Adrenal gland (tissue), 12 donors: ENCODE measurements around the gene NINL. TPM values are rescaled to one million over a fixed set of nuclear protein-coding genes. Genes with fewer than 3 reads are reported as not detected.

Source experiments
- DNase-seq, 7 donors: peaks; one replicate each; pipeline ENCODE4 v3.0.0-alpha.2; 2019 to 2020
- H3K27ac ChIP-seq, 5 donors: fragments of 200-600 bp; sonication (generic) in 4 of 5; 1 replicate in 3 of 5; 2 replicates in 2 of 5; pipeline versions ENCODE4 v1.5.1 to v1.8.0; 2016 to 2020; ENCODE audit warnings: mild to moderate bottlenecking in 1 of 5
- H3K27me3 ChIP-seq: fragments of 200-600 bp; 2 replicates; pipeline ENCODE4 v1.8.0; 2021
- H3K36me3 ChIP-seq, 2 donors: fragments of 200-600 bp; replicated peaks in 1 of 2; 1 replicate in 1 of 2; 2 replicates in 1 of 2; pipeline versions ENCODE4 v1.5.1 to v1.8.0; 2018 to 2022
- H3K4me1 ChIP-seq, 2 donors: fragments of 200-600 bp; replicated peaks in 1 of 2; 1 replicate in 1 of 2; 2 replicates in 1 of 2; pipeline versions ENCODE4 v1.5.1 to v1.8.0; 2018 to 2021
- H3K4me3 ChIP-seq, 4 donors: fragments of 200-600 bp; sonication (generic) in 3 of 4; one replicate each; pipeline ENCODE4 v1.5.1; 2016 to 2018
- H3K9me3 ChIP-seq, 3 donors: fragments of 200-600 bp; sonication (generic) in 1 of 3; replicated peaks in 1 of 3; 1 replicate in 2 of 3; 2 replicates in 1 of 3; pipeline versions ENCODE4 v1.5.1 to v1.8.0; 2016 to 2021
- POLR2A ChIP-seq, 2 donors: fragments of 450-650 bp; IDR thresholded peaks; one replicate each; pipeline ENCODE4 v1.6.1; 2017; ENCODE audit warnings: antibody characterized with exemption in 2 of 2, mild to moderate bottlenecking in 2 of 2, moderate library complexity in 1 of 2
- WGBS, 4 donors: extraction: QIAGEN DNeasy Blood & Tissue Kit in 2 of 4; methylation state at CpG; one replicate each; pipeline versions ENCODE4 v1.1.5 to v1.1.7; 2013 to 2017; 5-methylcytosine and 5-hydroxymethylcytosine counted together
- intact Hi-C, 2 donors: fragments of 100-400 bp; cut with DNase I; formaldehyde crosslinking; loops; one replicate each; pipeline versions ENCODE4 v1.14.1 to v1.15.0; 2022 to 2023
- polyA plus RNA-seq, 3 donors: library from polyadenylated mRNA; stranded (reverse); fragments of 200-250 nt in 2 of 3; fragments of 350-450 nt in 1 of 3; fragmentation: Illumina TruSeq in 1 of 3; extraction: RNeasy Lipid Tissue Mini Kit (QIAGEN cat#74804) in 1 of 3; gene quantifications; one replicate each; pipeline ENCODE4 v1.2.3, GENCODE V29; 2013 to 2014
- total RNA-seq, 9 donors: library from RNA; depleted of rRNA in 4 of 9; stranded (reverse); fragments of >200 nt in 4 of 9; fragments of 120-200 nt in 1 of 9; fragmentation: NEBNext Ultra II Directional in 1 of 9; extraction: Animal tissue kit (Norgen Biotek cat#: 25700) in 1 of 9; gene quantifications; one replicate each; pipeline versions ENCODE4 v1.1.0 to v1.2.4, GENCODE V29; 2013 to 2023
- TF ChIP-seq, protein P1 (sequence below), 6 experiments: fragments of 450-650 bp in 4 of 6; fragments of 200-600 bp in 2 of 6; sonication (generic) in 1 of 6; IDR thresholded peaks; 1 replicate in 5 of 6; 2 replicates in 1 of 6; pipeline versions ENCODE4 v1.5.1 to v1.8.0; 2016 to 2021; ENCODE audit warnings: antibody characterized with exemption in 6 of 6, mild to moderate bottlenecking in 2 of 6, moderate library complexity in 1 of 6
- donor health status: healthy with polysubstance abuse.
- donor health status: Bipolar disorder and iron deficiency.
- donor health status: DM: yes; HTN: yes; CAD: no.
- donor health status: DM: no; HTN: no; CAD: no.
- donor health status: DM: no; HTN: no; CAD: no.
- donor health status: DM: yes; HTN: yes; CAD: no.

The NINL gene
- total and polyA plus RNA-seq, 12 donors = 10.0 to 30.9 (median 15.4) TPM

DNA sequence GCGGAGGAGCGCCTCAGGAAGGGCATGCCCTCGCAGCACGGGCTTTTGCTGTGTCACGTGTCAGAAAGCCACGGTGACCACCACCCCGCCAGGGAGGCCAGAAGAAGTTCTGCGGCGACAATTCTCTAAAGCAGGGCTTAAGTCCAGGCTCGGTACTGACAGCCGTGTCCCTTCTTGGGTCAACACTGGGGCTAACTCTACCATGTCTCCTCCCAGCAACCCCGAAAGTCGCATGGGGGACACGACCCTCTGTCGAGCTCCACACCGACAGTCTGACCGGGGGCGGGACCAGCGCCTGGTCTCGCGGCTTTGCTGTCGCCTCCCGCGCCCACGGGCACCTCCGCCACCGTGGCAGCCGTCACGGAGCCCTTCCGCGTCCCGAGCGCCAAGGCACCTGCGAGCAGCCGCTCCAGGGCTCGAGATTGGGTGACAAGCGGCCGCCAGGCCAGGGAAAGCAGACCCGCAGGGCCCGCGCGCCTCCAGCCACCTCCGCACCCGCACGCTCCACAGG lies 37.9 kb upstream of the NINL start:
- Histone ChIP-seq H3K27ac (peak overlapping the region; percentile 84 to 96 (median 94)), H3K4me1 (peaks cover 17 to 18% of the 10 kb centered on the region in 2 donors), H3K27me3 (no peaks in the 10 kb centered on the region), H3K9me3 (no peaks in the 10 kb centered on the region), H3K4me3 (peak overlapping the region; percentile 43 to 100 (median 87)), H3K36me3 (no peaks in the 10 kb centered on the region)
- DNase-seq = peak; percentile 51 to 70 (median 60)
- TF ChIP-seq POLR2A (IDR thresholded peaks at IDR 0.05) = no peak
- TF ChIP-seq, protein P1, sequence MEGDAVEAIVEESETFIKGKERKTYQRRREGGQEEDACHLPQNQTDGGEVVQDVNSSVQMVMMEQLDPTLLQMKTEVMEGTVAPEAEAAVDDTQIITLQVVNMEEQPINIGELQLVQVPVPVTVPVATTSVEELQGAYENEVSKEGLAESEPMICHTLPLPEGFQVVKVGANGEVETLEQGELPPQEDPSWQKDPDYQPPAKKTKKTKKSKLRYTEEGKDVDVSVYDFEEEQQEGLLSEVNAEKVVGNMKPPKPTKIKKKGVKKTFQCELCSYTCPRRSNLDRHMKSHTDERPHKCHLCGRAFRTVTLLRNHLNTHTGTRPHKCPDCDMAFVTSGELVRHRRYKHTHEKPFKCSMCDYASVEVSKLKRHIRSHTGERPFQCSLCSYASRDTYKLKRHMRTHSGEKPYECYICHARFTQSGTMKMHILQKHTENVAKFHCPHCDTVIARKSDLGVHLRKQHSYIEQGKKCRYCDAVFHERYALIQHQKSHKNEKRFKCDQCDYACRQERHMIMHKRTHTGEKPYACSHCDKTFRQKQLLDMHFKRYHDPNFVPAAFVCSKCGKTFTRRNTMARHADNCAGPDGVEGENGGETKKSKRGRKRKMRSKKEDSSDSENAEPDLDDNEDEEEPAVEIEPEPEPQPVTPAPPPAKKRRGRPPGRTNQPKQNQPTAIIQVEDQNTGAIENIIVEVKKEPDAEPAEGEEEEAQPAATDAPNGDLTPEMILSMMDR (IDR thresholded peaks at IDR 0.05) = no peak
- 0 to 2% (median 0%) methylated on average over 11 to 45 of the region's 45 CpGs for WGBS, 4 donors
- intact Hi-C loops = loop anchor here in 1 of 2 donors (10.0 kb wide), 2 partner anchors 72 to 78 kb away; partner anchors contain the start of gene ZNF337

DNA sequence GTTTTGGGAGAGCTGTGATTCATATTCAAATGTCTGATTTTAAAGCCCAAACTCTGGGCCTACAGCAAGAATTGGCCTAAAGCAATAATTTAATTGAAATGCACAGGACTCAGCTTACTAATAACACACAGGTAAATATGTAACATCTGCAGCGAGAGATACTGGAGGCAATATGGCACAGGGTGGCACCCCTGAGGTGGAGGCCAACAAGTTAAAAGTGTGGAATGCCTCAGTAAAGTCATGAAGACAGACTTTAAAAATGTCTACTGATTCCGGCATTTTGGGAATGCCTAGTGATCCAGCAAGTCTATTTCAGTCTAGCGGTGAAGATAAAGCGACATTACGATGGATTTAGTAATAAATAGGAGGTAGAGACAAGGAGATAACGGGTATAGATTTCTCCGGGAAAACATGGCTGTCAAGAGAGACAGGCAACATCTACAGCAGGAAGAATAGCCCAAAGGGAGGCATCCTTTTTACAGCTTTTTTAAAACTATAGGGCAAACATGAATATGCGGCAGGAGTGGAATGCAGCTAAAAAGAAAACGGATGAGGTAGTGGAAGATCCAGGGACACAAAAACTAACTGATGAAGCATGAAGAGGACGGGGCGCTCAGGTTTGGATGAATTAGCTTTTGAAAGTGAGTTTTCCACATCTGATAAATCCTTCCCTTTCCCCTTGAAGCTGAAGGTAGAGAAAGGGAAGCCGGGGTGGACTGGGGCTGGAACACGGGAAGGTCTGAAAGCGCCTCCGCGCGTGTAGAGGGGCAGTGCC lies 37.3 kb upstream of the NINL start:
- peak overlapping the region; percentile 84 to 96 (median 94) for H3K27ac ChIP-seq
- DNase-seq = no peak
- intact Hi-C loops = loop anchor here in 1 of 2 donors (10.0 kb wide), 2 partner anchors 72 to 78 kb away; partner anchors contain the start of gene ZNF337
- TF ChIP-seq POLR2A (IDR thresholded peaks at IDR 0.05) = no peak
- TF ChIP-seq, protein P1 (IDR thresholded peaks at IDR 0.05) = no peak
- no peaks in the 10 kb centered on the region for H3K9me3 ChIP-seq
- H3K27me3 ChIP-seq = no peaks in the 10 kb centered on the region
- peaks cover 17 to 18% of the 10 kb centered on the region in 2 donors for H3K4me1 ChIP-seq
- WGBS, 4 donors = 30 to 35% (median 33%) methylated on average over 17 of the region's 17 CpGs
- peak overlapping the region in 3 of 4 donors; percentile 43 to 100 (median 87) for H3K4me3 ChIP-seq
- no peaks in the 10 kb centered on the region for H3K36me3 ChIP-seq

DNA sequence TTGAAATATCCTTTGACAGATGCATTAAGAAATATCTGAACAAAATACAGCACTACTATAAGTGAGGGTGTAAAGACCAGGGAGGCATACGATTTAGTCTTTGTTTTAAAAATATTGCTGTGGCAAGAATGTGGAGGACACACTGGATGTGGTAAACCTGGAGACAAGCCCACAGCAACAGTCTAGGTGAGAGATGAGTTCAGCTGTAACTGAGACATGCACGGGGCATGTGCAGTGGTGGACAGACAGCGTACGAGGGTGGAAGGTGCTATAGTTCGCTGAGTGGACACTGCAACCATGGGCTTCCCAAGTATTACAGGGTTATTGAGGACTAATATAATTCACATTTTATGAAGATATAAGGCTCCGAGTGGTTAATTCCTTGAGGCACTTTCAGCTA lies 36.7 kb upstream of the NINL start:
- WGBS, 4 donors = 92 to 95% (median 92%) methylated on average over 6 of the region's 6 CpGs
- intact Hi-C loops = loop anchor here in 1 of 2 donors (10.0 kb wide), 2 partner anchors 73 to 77 kb away; partner anchors contain the start of gene ZNF337
- no peak for TF ChIP-seq POLR2A (IDR thresholded peaks at IDR 0.05)
- TF ChIP-seq, protein P1 (IDR thresholded peaks at IDR 0.05) = no peak
- Histone ChIP-seq H3K9me3 (no peaks in the 10 kb centered on the region), H3K27ac (no peak overlapping the region), H3K4me3 (peak overlapping the region in 1 of 4 donors; percentile 87), H3K27me3 (no peaks in the 10 kb centered on the region), H3K36me3 (no peaks in the 10 kb centered on the region), H3K4me1 (peaks cover 17 to 18% of the 10 kb centered on the region in 2 donors)
- DNase-seq = no peak

DNA sequence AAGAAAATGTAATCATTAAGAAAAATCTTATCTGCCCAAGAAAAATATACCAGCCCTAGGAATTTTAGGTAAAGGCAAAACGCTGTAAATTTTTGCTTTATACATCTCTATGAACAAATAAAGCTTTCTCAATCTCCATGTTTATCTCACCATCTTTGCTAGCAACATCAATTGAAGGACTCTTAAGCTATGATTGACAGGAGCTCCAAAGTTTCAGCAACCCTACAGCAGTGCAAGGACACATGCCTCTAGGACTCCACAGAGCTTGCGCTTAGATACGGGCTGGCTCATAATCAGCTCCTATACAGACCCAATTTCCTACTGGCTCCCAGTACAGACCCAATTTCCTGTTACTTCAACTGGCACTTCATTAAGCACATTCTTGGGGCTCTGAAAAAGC lies 34.2 kb upstream of the NINL start:
- peak in 2 of 7 donors; percentile 22 to 24 for DNase-seq
- Histone ChIP-seq H3K27ac (no peak overlapping the region), H3K36me3 (no peaks in the 10 kb centered on the region), H3K9me3 (no peaks in the 10 kb centered on the region), H3K4me3 (no peak overlapping the region), H3K4me1 (peaks cover 12 to 15% of the 10 kb centered on the region in 2 donors), H3K27me3 (no peaks in the 10 kb centered on the region)
- WGBS, 4 donors = 68 to 89% (median 69%) methylated on average over 3 of the region's 3 CpGs
- intact Hi-C loops = no loop called here
- TF ChIP-seq POLR2A (IDR thresholded peaks at IDR 0.05) = no peak
- TF ChIP-seq, protein P1 (IDR thresholded peaks at IDR 0.05) = no peak
